ENCODE measurements around the gene LHFPL6.

LHFPL6 gene

DNA sequence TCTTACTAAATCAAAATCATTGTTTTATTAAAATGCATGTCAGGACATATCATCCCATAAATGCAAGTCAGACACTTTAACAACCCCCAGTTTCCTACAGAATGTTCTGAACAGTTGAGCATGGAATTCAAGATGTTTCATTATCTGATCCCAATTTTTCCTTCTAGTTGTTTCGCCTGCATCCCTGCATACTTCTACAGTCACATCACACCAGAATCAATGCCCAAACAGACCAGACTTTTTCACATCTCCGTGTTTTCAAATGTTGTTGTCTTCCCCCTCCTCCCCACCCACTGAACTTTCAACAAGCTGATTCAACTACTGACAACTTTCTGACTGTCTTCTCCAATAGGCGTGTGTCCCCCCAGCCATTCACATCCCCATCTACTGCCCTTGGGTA, 48.6 kb downstream of the LHFPL6 start:
- DNase-seq (ENCODE audit: low spot score) = no peak

DNA sequence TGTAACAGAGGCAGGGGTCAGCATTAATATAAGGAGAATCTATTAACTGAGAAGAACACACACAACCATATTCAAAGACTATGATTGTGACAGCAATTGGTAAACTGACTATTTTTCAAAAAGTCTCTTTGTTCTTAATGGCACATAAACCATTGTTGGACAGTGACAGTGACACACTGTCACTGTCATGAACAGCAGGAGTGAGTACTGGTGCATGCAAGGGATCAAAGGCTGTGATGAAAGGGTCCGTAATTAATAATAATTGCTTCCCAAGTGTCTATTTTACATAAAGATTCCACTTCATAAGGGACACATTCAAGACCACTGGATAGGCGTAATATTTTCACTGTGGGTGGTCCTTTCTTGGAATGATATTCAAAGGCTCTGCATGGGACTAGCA, 50.7 kb downstream of the LHFPL6 start:
- no peak for DNase-seq (ENCODE audit: low spot score)

DNA sequence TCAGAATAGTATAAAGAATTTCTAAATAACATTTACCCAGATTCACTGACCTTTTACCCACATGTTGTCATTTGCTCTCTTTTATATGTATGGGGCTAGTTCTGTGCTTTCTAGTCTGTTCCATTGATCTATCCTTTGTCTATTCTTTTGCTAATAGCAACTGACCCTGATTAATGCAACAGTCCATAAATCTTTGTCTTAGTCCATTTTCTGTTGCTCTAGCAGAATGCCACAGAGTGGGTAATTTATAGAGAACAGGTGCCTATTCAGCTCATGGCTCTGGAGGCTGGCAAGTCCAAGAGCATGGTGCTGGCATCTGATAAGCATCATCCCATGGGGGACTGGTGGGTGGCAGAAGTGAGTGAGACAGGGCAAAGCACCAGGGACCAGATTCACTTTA, 52.1 kb downstream of the LHFPL6 start:
- DNase-seq (ENCODE audit: low spot score) = no peak

DNA sequence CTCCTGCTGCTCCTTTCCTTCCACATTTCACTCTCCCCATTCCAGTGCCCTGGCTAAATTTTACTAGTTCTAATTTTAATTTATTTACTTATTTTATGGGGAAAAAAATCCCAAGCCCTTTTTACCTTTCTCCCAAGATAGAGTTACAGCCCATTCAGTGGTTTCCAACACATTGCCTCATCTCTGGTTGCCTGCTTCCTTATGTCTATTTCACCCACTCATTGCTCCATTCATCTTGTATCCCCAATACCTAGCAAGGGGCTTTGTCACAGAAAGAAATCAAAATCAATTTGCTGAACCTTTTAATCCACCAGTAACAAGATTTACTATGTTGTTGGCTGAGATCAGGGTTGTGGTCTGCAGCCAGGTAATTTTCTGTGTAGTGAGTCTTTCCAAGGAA, 55.9 kb downstream of the LHFPL6 start:
- no peak for DNase-seq (ENCODE audit: low spot score)

GRCh38 chr13:39542361-39542760, 60.6 kb downstream of the LHFPL6 start:
- no peak for DNase-seq (ENCODE audit: low spot score)

DNA sequence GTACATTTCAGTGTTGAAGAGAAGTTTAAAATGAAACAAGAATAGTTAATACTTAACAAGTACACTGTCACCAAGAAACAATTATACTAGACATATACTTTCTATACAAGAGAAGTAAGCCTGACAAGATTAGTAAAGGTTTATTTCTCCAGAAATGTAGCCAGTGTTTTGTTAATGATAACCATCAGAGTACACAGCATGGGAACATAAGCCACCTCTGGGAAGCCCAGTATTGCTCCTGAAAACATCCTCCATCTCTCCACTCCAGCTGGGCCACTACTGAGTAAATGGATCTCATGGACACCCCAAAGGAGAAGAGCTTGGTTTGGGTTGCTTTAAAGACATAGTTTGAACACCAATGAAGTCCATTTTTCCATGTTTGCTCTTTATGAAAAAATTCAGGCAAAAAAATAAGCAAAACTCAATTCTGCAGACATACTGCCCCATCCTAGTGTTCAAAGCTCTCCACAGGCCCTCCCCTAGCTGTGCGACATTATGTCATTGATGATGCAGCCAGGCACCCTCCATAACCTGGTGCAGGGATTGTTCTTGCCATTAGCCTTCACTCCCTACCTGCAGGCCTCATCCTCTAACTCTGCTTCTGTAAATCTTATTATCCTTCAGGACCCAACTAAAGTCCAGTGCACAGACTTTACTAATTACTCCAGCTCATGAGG, 61.9 kb downstream of the LHFPL6 start:
- DNase-seq (ENCODE audit: low spot score) = no peak

DNA sequence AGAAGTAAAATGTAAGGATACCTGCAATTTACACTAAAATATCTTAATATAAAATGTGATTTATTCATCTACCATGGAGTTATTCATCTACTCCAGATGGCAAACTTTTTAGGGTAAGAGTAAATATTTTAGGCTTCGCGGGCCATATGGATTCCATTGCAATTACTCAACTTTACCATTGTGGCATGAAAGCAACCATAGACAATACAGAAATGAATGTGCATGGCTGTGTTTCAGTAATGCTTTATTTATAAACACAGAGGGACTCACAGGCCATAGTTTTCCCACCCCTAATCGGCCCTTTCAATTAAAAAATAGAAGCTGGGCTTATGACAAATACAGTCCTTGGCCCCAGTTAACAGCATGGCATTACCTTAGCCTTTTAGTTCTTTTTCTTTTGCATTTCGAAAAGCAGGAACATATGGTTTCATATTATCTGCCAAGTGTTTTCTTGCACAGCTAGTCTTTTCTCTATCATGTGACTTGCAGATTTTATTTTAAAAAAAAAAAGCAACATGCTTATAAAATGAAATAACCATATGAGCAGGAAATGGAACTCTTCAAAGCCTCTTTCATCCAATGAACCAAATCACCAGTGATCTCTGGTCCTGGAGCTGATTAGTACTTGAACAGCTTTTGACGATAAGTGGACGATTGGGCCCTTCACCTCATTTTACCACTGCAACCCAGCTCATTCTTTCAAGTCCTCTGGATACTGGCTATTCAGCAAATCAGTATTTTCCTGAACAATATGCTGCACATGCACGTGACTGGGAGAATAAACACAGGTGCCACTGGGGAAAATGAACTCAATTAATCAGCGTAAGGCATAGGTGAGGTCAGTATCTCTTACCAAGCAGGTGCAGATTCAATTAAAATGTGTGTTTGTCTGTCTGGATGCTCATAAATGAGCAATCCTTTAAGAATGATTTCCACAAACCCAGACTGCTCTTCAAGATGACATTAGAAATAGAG, 63.9 kb downstream of the LHFPL6 start:
- no peak for DNase-seq (ENCODE audit: low spot score)

- no peak for DNase-seq (ENCODE audit: low spot score)
Observed at GRCh38 chr13:39536906-39537305, 66.1 kb downstream of the LHFPL6 start.

- DNase-seq (ENCODE audit: low spot score) = no peak
Observed at GRCh38 chr13:39536274-39536673, 66.7 kb downstream of the LHFPL6 start.

GRCh38 chr13:39533651-39534150, 69.3 kb downstream of the LHFPL6 start:
- no peak for DNase-seq (ENCODE audit: low spot score)

GRCh38 chr13:39531646-39532045, 71.3 kb downstream of the LHFPL6 start:
- no peak for DNase-seq (ENCODE audit: low spot score)

GRCh38 chr13:39530916-39531315, 72.1 kb downstream of the LHFPL6 start:
- DNase-seq (ENCODE audit: low spot score) = no peak

- no peak for DNase-seq (ENCODE audit: low spot score)
Observed at GRCh38 chr13:39528661-39528980, 74.4 kb downstream of the LHFPL6 start.

DNA sequence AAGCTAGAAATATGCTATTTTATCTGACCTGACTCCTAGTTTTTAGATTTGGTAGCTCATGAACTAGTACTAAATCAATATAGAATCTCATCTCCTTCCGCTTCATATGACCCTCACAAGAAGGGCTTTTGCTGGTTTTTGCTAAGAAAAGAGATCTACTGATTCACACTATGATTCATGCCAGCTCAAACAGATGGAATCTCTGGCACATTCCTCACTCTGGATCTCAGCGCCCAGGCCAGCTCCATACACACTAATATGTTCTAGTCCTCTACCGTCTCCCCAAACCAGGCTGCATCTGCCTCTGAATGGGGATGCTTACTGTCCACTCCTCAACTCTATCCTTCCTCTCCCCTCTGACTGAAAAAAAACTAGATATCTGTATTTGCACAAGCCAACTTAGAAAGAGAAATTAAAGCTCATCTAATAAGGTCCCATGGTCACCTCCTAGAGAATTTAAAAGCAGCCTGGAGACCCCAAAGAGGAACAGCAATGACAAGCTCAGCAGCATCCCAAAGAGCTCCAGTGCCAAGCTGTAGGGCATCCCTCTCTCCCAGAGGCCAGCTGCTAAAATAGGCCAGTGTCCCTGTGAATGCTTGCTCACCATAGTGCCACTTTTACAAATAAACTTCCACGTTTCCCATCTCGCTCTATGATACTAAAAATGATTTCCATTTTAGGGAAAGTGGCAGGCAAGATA, 74.9 kb downstream of the LHFPL6 start:
- DNase-seq (ENCODE audit: low spot score) = no peak

GRCh38 chr13:39527301-39527700, 75.7 kb downstream of the LHFPL6 start:
- no peak for DNase-seq (ENCODE audit: low spot score)

GRCh38 chr13:39526499-39526898, 76.5 kb downstream of the LHFPL6 start:
- no peak for DNase-seq (ENCODE audit: low spot score)

GRCh38 chr13:39525506-39525905, 77.5 kb downstream of the LHFPL6 start:
- DNase-seq (ENCODE audit: low spot score) = no peak

GRCh38 chr13:39524795-39525194, 78.2 kb downstream of the LHFPL6 start:
- no peak for DNase-seq (ENCODE audit: low spot score)

DNA sequence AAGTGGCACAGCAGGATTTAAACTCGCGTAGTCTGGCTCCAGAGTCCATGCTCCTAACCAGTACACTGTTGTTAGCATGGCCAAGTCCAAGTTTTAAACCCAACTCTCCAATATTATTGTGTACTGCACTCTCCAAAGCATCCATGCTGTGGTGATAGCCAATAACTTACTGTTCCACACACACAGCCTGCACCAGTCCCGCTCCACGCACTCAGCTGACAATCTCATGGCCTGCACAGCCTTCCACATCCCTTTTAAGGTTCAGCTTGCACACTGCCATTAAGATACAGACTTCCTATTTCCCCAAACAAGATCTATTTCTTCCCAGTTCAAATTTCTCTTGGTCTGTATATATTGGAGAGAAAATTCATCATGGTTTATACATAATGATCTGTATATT, 80.7 kb downstream of the LHFPL6 start:
- DNase-seq (ENCODE audit: low spot score) = no peak

DNA sequence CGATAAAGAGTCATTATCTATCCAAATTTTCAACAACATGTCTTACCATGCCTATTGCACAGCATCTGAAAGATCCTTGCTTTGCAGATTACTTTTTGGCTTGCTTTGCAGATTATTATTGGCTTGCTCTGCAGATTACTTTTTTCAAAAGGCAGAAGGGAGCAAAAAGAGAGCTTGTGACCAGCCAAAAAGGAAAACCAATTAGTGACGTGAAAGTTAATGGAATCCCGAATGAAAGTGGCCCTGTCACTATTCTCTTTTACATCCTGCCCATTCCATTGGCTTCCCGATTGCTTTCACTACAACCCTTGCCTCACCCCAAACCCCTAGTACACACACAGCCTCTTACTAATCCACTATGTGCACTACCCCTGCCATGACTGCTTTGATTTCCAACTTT, 81.3 kb downstream of the LHFPL6 start:
- no peak for DNase-seq (ENCODE audit: low spot score)

DNA sequence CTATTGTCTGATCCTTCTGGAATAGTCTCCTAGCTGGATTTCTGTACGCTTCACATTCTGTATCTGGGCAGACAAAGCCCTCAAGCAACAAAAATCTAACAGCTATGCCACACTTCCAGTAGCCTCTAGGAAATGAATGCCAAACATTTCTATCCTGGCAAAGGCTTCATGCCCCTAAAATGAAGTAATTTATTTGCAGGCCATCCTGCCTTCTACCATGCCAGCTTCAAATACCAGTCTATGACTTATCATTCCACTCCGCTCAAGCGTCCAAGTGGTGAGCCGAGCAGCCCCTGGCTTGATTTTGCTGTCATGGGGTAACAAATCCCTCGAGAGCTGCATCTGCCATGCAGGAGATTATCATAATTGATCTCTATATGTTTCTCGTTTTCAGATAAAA, 86.9 kb downstream of the LHFPL6 start:
- DNase-seq (ENCODE audit: low spot score) = no peak

DNA sequence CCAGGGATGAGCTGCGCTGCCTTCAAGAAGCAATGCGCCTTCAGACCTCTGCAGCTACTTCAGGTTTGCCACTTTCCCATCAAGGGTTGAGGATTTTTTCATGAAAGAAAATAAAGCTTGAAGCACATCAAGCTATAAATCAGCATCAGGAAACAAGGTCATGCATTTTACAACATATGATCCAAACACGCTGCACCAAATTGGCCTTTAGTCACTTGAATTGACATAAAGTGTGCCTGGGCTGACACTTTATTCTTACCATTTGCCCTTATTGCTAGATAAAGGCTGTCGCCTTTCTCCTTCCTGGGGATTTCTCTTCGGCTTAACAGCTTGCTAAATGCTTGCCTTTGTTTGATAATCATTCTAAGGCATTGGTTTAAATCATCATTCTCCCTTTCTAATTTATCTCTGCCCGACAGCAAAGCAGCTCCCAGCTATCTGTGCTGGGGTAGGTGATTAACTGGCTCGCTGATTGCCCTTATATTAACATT, 87.7 kb downstream of the LHFPL6 start:
- no peak for DNase-seq (ENCODE audit: low spot score)

GRCh38 chr13:39512687-39513086, 90.3 kb downstream of the LHFPL6 start:
- no peak for DNase-seq (ENCODE audit: low spot score)
